H1 (cell line): ENCODE measurements around the gene SUZ12. TPM values are rescaled to one million over a fixed set of nuclear protein-coding genes. Genes with fewer than 3 reads are reported as not detected.

ENCODE experiments used
- CTCF ChIA-PET: fragments of 300-600 bp; sonication (Branson Sonifier 250); formaldehyde crosslinking; loops from one replicate; lab custom pipeline; 2021; ENCODE audit not compliant: partially characterized antibody; lab: Charles Lee
- POLR2A ChIA-PET: fragments of 300-600 bp; sonication (Branson Sonifier 250); formaldehyde crosslinking; loops from one replicate; lab custom pipeline; 2021; ENCODE audit warnings: inconsistent platforms; ENCODE audit not compliant: partially characterized antibody; lab: Charles Lee
- DNase-seq, 2 experiments: peaks; one replicate each; pipeline versions ENCODE4 v3.0.0 to v3.0.0-alpha.2; 2010 to 2022; ENCODE audit warnings: low spot score in 2 of 2, low read depth in 1 of 2, mixed read lengths in 1 of 2
- FAIRE-seq: peaks from 2 replicates; lab custom pipeline; 2011; peaks lifted over from hg19 to GRCh38; lab: Jason Lieb, UNC
- H2AFZ ChIP-seq: 2 replicates; pipeline ENCODE4 v1.8.1; 2012; ENCODE audit warnings: low read length, inconsistent platforms
- H2AK5ac ChIP-seq: 2 replicates; pipeline ENCODE4 v1.6.1; 2013; ENCODE audit warnings: low read depth, low read length
- H2BK120ac ChIP-seq: replicated peaks from 2 replicates; pipeline ENCODE3; 2013; ENCODE audit warnings: low read depth, low read length, inconsistent platforms
- H2BK12ac ChIP-seq: 2 replicates; pipeline ENCODE4 v1.6.1; 2013; ENCODE audit warnings: low read depth, low read length
- H2BK15ac ChIP-seq: 2 replicates; pipeline ENCODE4 v1.6.1; 2013; ENCODE audit warnings: low read length
- H2BK20ac ChIP-seq: 2 replicates; pipeline ENCODE4 v1.6.1; 2013; ENCODE audit warnings: low read length
- H2BK5ac ChIP-seq: 2 replicates; pipeline ENCODE4 v1.6.1; 2013; ENCODE audit warnings: low read depth, low read length
- H3K14ac ChIP-seq: 2 replicates; pipeline ENCODE4 v1.6.1; 2013; ENCODE audit warnings: inconsistent platforms; ENCODE audit not compliant: insufficient read length
- H3K18ac ChIP-seq: 2 replicates; pipeline ENCODE4 v1.6.1; 2013; ENCODE audit warnings: low read length; ENCODE audit errors: extremely low read depth
- H3K23ac ChIP-seq: 2 replicates; pipeline ENCODE4 v1.6.1; 2013; ENCODE audit warnings: inconsistent platforms; ENCODE audit not compliant: insufficient read length
- H3K23me2 ChIP-seq: 2 replicates; pipeline ENCODE4 v1.6.1; 2013; ENCODE audit warnings: low read depth, low read length
- H3K27ac ChIP-seq: 2 replicates; pipeline ENCODE4 v1.6.1; 2011; ENCODE audit warnings: low read depth, low read length, inconsistent platforms
- H3K27me3 ChIP-seq, 4 experiments: replicated peaks in 1 of 4; 1 replicate in 1 of 4; 2 replicates in 3 of 4; pipeline versions ENCODE4 v1.6.1 to v1.8.1; 2011 to 2013; ENCODE audit warnings: low read length in 3 of 4, mild to moderate bottlenecking in 3 of 4, inconsistent platforms in 2 of 4, mixed read lengths in 2 of 4, moderate library complexity in 1 of 4; ENCODE audit not compliant: control insufficient read depth in 3 of 4, insufficient read depth in 3 of 4; ENCODE audit errors: extremely low read depth in 1 of 4
- H3K36me3 ChIP-seq, 4 experiments: 2 replicates each; pipeline versions ENCODE4 v1.6.1 to v1.8.1; 2011 to 2013; ENCODE audit warnings: mild to moderate bottlenecking in 4 of 4, low read length in 3 of 4, moderate library complexity in 2 of 4, control low read depth in 1 of 4, inconsistent platforms in 1 of 4; ENCODE audit not compliant: insufficient read depth in 4 of 4, control insufficient read depth in 2 of 4
- H3K4ac ChIP-seq: replicated peaks from 2 replicates; pipeline ENCODE3; 2013; ENCODE audit warnings: low read length, low read depth, mixed read lengths, inconsistent platforms; ENCODE audit not compliant: insufficient read length
- H3K4me1 ChIP-seq, 4 experiments: replicated peaks in 1 of 4; 1 replicate in 1 of 4; 2 replicates in 3 of 4; pipeline versions ENCODE4 v1.6.1 to v1.8.1; 2011 to 2013; ENCODE audit warnings: low read length in 3 of 4, inconsistent platforms in 2 of 4, mixed read lengths in 1 of 4; ENCODE audit not compliant: insufficient read depth in 4 of 4, control insufficient read depth in 3 of 4
- H3K4me2 ChIP-seq, 2 experiments: 2 replicates each; pipeline versions ENCODE4 v1.6.1 to v1.8.1; 2011 to 2013; ENCODE audit warnings: low read depth in 2 of 2, low read length in 2 of 2, control low read depth in 1 of 2, inconsistent platforms in 1 of 2, mild to moderate bottlenecking in 1 of 2; ENCODE audit not compliant: insufficient read depth in 1 of 2
- H3K4me3 ChIP-seq, 4 experiments: fragments of 200-600, 300-600 bp in 1 of 4; sonication (generic), shearing (Covaris generic), sonication (Bioruptor Twin) in 1 of 4; 2 replicates each; pipeline versions ENCODE4 v1.5.1 to v1.8.1; 2011 to 2016; ENCODE audit warnings: low read length in 4 of 4, low read depth in 3 of 4, control low read depth in 2 of 4, inconsistent platforms in 2 of 4, mild to moderate bottlenecking in 2 of 4, mixed read lengths in 1 of 4, moderate library complexity in 1 of 4; ENCODE audit not compliant: insufficient read depth in 2 of 4; ENCODE audit errors: extremely low read depth in 1 of 4
- H3K56ac ChIP-seq: replicated peaks from 2 replicates; pipeline ENCODE3; 2013; ENCODE audit warnings: low read depth, mild to moderate bottlenecking, mixed read lengths, low read length, inconsistent platforms; ENCODE audit not compliant: insufficient read length
- H3K79me1 ChIP-seq: 2 replicates; pipeline ENCODE4 v1.6.1; 2013; ENCODE audit warnings: low read depth, low read length, control low read depth
- H3K79me2 ChIP-seq, 2 experiments: 2 replicates each; pipeline versions ENCODE4 v1.6.1 to v1.8.1; 2012 to 2013; ENCODE audit warnings: low read length in 2 of 2, mild to moderate bottlenecking in 2 of 2, inconsistent platforms in 1 of 2; ENCODE audit not compliant: insufficient read depth in 2 of 2, control insufficient read depth in 1 of 2
- H3K9ac ChIP-seq, 4 experiments: replicated peaks in 1 of 4; 1 replicate in 1 of 4; 2 replicates in 3 of 4; pipeline versions ENCODE4 v1.6.1 to v1.8.1; 2011 to 2013; ENCODE audit warnings: low read depth in 3 of 4, low read length in 3 of 4, control low read depth in 2 of 4, mild to moderate bottlenecking in 2 of 4, moderate library complexity in 2 of 4, inconsistent platforms in 1 of 4; ENCODE audit errors: extremely low read depth in 1 of 4
- H3K9me3 ChIP-seq, 2 experiments: 2 replicates each; pipeline versions ENCODE4 v1.6.1 to v1.8.1; 2012 to 2013; ENCODE audit warnings: mild to moderate bottlenecking in 2 of 2, moderate library complexity in 2 of 2, control low read depth in 1 of 2, inconsistent platforms in 1 of 2, low read depth in 1 of 2, low read length in 1 of 2, mixed read lengths in 1 of 2; ENCODE audit not compliant: insufficient read depth in 2 of 2
- H4K20me1 ChIP-seq, 2 experiments: replicated peaks in 1 of 2; 2 replicates each; pipeline versions ENCODE3 to v1.8.1; 2011 to 2013; ENCODE audit warnings: inconsistent platforms in 2 of 2, low read length in 2 of 2, mild to moderate bottlenecking in 1 of 2; ENCODE audit not compliant: insufficient read depth in 2 of 2, control insufficient read depth in 1 of 2
- H4K5ac ChIP-seq: 2 replicates; pipeline ENCODE4 v1.6.1; 2013; ENCODE audit warnings: low read length, low read depth, mixed read lengths, inconsistent platforms; ENCODE audit not compliant: insufficient read length
- H4K8ac ChIP-seq: 2 replicates; pipeline ENCODE4 v1.8.0; 2013; ENCODE audit warnings: mild to moderate bottlenecking, moderate library complexity, low read length, inconsistent platforms; ENCODE audit not compliant: insufficient read depth; ENCODE audit errors: extremely low read depth
- H4K91ac ChIP-seq: replicated peaks from 2 replicates; pipeline ENCODE3; 2013; ENCODE audit warnings: low read length, mixed read lengths, inconsistent platforms; ENCODE audit not compliant: insufficient read length
- BRCA1 ChIP-seq: IDR thresholded peaks from 2 replicates; pipeline ENCODE4 v1.6.1; 2012; ENCODE audit warnings: low read depth, low read length, improper control_type of control experiment
- CTCF ChIP-seq, 3 experiments: IDR thresholded peaks; 1 replicate in 2 of 3; 2 replicates in 1 of 3; pipeline versions ENCODE4 v1.5.1 to v1.6.1; 2011; ENCODE audit warnings: low read length in 3 of 3, mild to moderate bottlenecking in 3 of 3, inconsistent platforms in 2 of 3, low read depth in 1 of 3, moderate library complexity in 1 of 3; ENCODE audit not compliant: insufficient read depth in 1 of 3; ENCODE audit errors: control extremely low read depth in 1 of 3
- FOSL1 ChIP-seq: IDR thresholded peaks from 2 replicates; pipeline ENCODE4 v1.6.1; 2011; ENCODE audit warnings: mild to moderate bottlenecking, low read depth, low read length, moderate library complexity; ENCODE audit not compliant: insufficient read depth
- HDAC2 ChIP-seq, 2 experiments: fragments of 300-600 bp in 1 of 2; sonication (generic) in 1 of 2; IDR thresholded peaks; 2 replicates each; pipeline ENCODE4 v1.6.1; 2011 to 2012; ENCODE audit warnings: low read depth in 2 of 2, low read length in 2 of 2, mild to moderate bottlenecking in 2 of 2, moderate library complexity in 2 of 2, borderline replicate concordance in 1 of 2, inconsistent platforms in 1 of 2
- MAX ChIP-seq: IDR thresholded peaks from 2 replicates; pipeline ENCODE4 v1.6.1; 2012; ENCODE audit warnings: inconsistent platforms
- POLR2A ChIP-seq, 2 experiments: IDR thresholded peaks; 1 replicate in 1 of 2; 2 replicates in 1 of 2; pipeline ENCODE4 v1.6.1; 2011; ENCODE audit warnings: low read depth in 2 of 2, low read length in 2 of 2, mild to moderate bottlenecking in 2 of 2; ENCODE audit errors: control extremely low read depth in 1 of 2
- POLR2AphosphoS5 ChIP-seq: IDR thresholded peaks from 2 replicates; pipeline ENCODE4 v1.6.1; 2011; ENCODE audit warnings: low read depth, low read length
- RAD21 ChIP-seq, 2 experiments: IDR thresholded peaks in 1 of 2; conservative IDR thresholded peaks in 1 of 2; 2 replicates each; pipeline ENCODE4 v1.6.1; 2011; ENCODE audit warnings: low read depth in 2 of 2, low read length in 2 of 2, improper control_type of control experiment in 1 of 2, inconsistent platforms in 1 of 2, mild to moderate bottlenecking in 1 of 2, moderate library complexity in 1 of 2
- SP1 ChIP-seq: IDR thresholded peaks from 2 replicates; pipeline ENCODE4 v1.6.1; 2011; ENCODE audit warnings: low read depth, low read length
- SP2 ChIP-seq: IDR thresholded peaks from 2 replicates; pipeline ENCODE4 v1.6.1; 2012; ENCODE audit warnings: mild to moderate bottlenecking, low read length, inconsistent platforms
- TAF7 ChIP-seq: optimal IDR thresholded peaks from 2 replicates; pipeline ENCODE3; 2011; ENCODE audit warnings: low read depth, mild to moderate bottlenecking, inconsistent platforms, low read length, moderate library complexity, borderline replicate concordance
- YY1 ChIP-seq: IDR thresholded peaks from 2 replicates; pipeline ENCODE4 v1.6.1; 2011; ENCODE audit warnings: low read depth, mild to moderate bottlenecking, low read length
- WGBS, 2 experiments: shearing (Covaris generic) in 1 of 2; methylation state at CpG; one replicate each; pipeline versions ENCODE4 v1.1.6 to v1.1.7; 2013 to 2015; ENCODE audit warnings: low lambda C conversion rate in 2 of 2, mixed read lengths in 2 of 2, inconsistent platforms in 1 of 2, low coverage in 1 of 2, missing lambda C conversion rate in 1 of 2; ENCODE audit not compliant: insufficient replicate concordance in 2 of 2, insufficient coverage in 1 of 2, insufficient read length in 1 of 2; ENCODE audit errors: extremely low coverage in 1 of 2, missing lambda C conversion rate in 1 of 2; 5-methylcytosine and 5-hydroxymethylcytosine counted together
- polyA plus RNA-seq, 7 experiments: library from polyadenylated mRNA; depleted of rRNA in 3 of 7; stranded (reverse) in 5 of 7; unstranded in 2 of 7; fragments of >200 nt in 5 of 7; fragments of 200-250 nt in 2 of 7; gene quantifications; 1 replicate in 5 of 7; 2 replicates in 1 of 7; 4 replicates in 1 of 7; pipeline versions ENCODE4 v1.2.1 to v1.2.3, GENCODE V29; 2011 to 2013; ENCODE audit warnings: missing spikeins in 2 of 7, mixed read lengths in 2 of 7
- total RNA-seq: library from RNA; stranded (reverse); fragmentation: NEBNext Ultra II Directional; extraction: Animal tissue kit (Norgen Biotek cat#: 25700); gene quantifications from 2 replicates; pipeline ENCODE4 v1.2.1, GENCODE V29; 2021

The SUZ12 gene
- total and polyA plus RNA-seq, 2 of the 8 experiments (the other 6 are each of a cell fraction or from before 2014, with no cell fraction given) = 9.1 to 34.6 TPM

- Histone ChIP-seq H3K4me2 (no peak overlapping the region), H3K27me3 (no peaks in the 10 kb centered on the region), H3K36me3 (peaks cover 0 to 23% (median 5%) of the 10 kb centered on the region in 4 experiments; a peak in 4 of 8 replicates), H2BK15ac (no peak overlapping the region), H2BK5ac (no peak overlapping the region), H3K79me1 (no peaks in the 10 kb centered on the region), H4K8ac (no peak overlapping the region), H2BK120ac (no peak overlapping the region), H4K5ac (no peak overlapping the region), H3K4me3 (no peak overlapping the region), H3K79me2 (no peaks in the 10 kb centered on the region), H3K23ac (no peak overlapping the region), H3K9ac (no peak overlapping the region), H3K4ac (no peak overlapping the region), H3K14ac (no peak overlapping the region), H3K56ac (no peak overlapping the region), H4K91ac (no peak overlapping the region), H3K9me3 (no peaks in the 10 kb centered on the region), H2AFZ (no peak overlapping the region), H2AK5ac (no peak overlapping the region), H3K4me1 (no peaks in the 10 kb centered on the region), H3K27ac (no peak overlapping the region), H3K18ac (no peak overlapping the region), H2BK12ac (no peak overlapping the region), H2BK20ac (no peak overlapping the region), H4K20me1 (no peaks in the 10 kb centered on the region), H3K23me2 (no peaks in the 10 kb centered on the region)
- FAIRE-seq = no peak
- ChIA-PET CTCF (no interaction called here), POLR2A (no interaction called here)
- 96% methylated on average over 2 of the region's 2 CpGs; no CpG with 5 or more reads in 1 of the 2 experiments for WGBS, 2 experiments
- no peak for DNase-seq
- TF ChIP-seq BRCA1 (no peak), SP2 (no peak), POLR2A (IDR thresholded peaks at IDR 0.05; ENCODE audit: control extremely low read depth in 1 of 2, low read depth in 2 of 2, low read length in 2 of 2) (no peak), RAD21 (IDR thresholded peaks at IDR 0.05 in 1 of 2, conservative IDR thresholded peaks at IDR 0.05 in 1 of 2; ENCODE audit: low read depth in 2 of 2, low read length in 2 of 2) (no peak), FOSL1 (no peak), YY1 (no peak), MAX (no peak), TAF7 (no peak), POLR2AphosphoS5 (no peak), HDAC2 (IDR thresholded peaks at IDR 0.05; ENCODE audit: borderline replicate concordance in 1 of 2, low read depth in 2 of 2, low read length in 2 of 2) (no peak), SP1 (no peak), CTCF (IDR thresholded peaks at IDR 0.05; ENCODE audit: control extremely low read depth in 1 of 3, insufficient read depth in 1 of 3, low read depth in 1 of 3, low read length in 3 of 3) (no peak)
Measured at GRCh38 chr17:32033223-32033622, 96.4 kb downstream of the SUZ12 start.
